ENCODE measurements around the gene PRR33. TPM values are rescaled to one million over a fixed set of nuclear protein-coding genes. Genes with fewer than 3 reads are reported as not detected.

The PRR33 gene
- total and polyA plus RNA-seq, 4 donors: not detected

GRCh38 chr11:1845561-1846452, 45.9 kb downstream of the PRR33 start:
- no peak for DNase-seq (ENCODE audit: low spot score)
- no peaks in the 10 kb centered on the region for H3K36me3 ChIP-seq (ENCODE audit: control insufficient read depth in 4 of 4, insufficient read depth in 3 of 4, low read depth in 1 of 4, low read length in 3 of 4)
- TF ChIP-seq HNF4G (IDR thresholded peaks at IDR 0.05) (no peak), YY1 (IDR thresholded peaks at IDR 0.05) (no peak), HNF4A (conservative IDR thresholded peaks at IDR 0.05) (no peak), REST (IDR thresholded peaks at IDR 0.05) (no peak), NR2F2 (IDR thresholded peaks at IDR 0.05) (no peak), TAF1 (conservative IDR thresholded peaks at IDR 0.05) (no peak), SP1 (IDR thresholded peaks at IDR 0.05) (no peak), JUND (IDR thresholded peaks at IDR 0.05) (no peak), RAD21 (IDR thresholded peaks at IDR 0.05) (no peak), RXRA (IDR thresholded peaks at IDR 0.05) (no peak), MAX (IDR thresholded peaks at IDR 0.05) (no peak), FOXA2 (IDR thresholded peaks at IDR 0.05) (no peak), ATF3 (IDR thresholded peaks at IDR 0.05) (no peak)
- H3K9me3 ChIP-seq (ENCODE audit: control insufficient read depth in 4 of 4, low read length in 3 of 4): no peaks in the 10 kb centered on the region
- WGBS: 82% methylated on average over 21 of the region's 21 CpGs
- H3K27ac ChIP-seq (ENCODE audit: low read depth in 1 of 2, low read length in 2 of 2): no peak overlapping the region
- H3K9ac ChIP-seq (ENCODE audit: low read depth in 1 of 2, low read length in 2 of 2): no peak overlapping the region
- no peak overlapping the region for H3K4me3 ChIP-seq (ENCODE audit: low read depth in 1 of 3, low read length in 3 of 3)
- peaks cover 0 to 4% (median 3%) of the 10 kb centered on the region in 4 donors for H3K4me1 ChIP-seq (ENCODE audit: control insufficient read depth in 4 of 4, insufficient read depth in 4 of 4, low read length in 3 of 4)
- H3K27me3 ChIP-seq (ENCODE audit: control insufficient read depth in 4 of 4, insufficient read depth in 4 of 4, low read length in 3 of 4): no peaks in the 10 kb centered on the region

- TF ChIP-seq CTCF (IDR thresholded peaks at IDR 0.05; ENCODE audit: low read depth, low read length, missing input control): no peak
- TF ChIP-seq SP1 (IDR thresholded peaks at IDR 0.05): no peak
- no peak for TF ChIP-seq JUND (IDR thresholded peaks at IDR 0.05)
- TF ChIP-seq RXRA (IDR thresholded peaks at IDR 0.05): no peak
- no peak for TF ChIP-seq HNF4A (conservative IDR thresholded peaks at IDR 0.05)
- no peak for TF ChIP-seq TAF1 (conservative IDR thresholded peaks at IDR 0.05)
- no peak for TF ChIP-seq GABPA (IDR thresholded peaks at IDR 0.05 in 1 of 2, conservative IDR thresholded peaks at IDR 0.05 in 1 of 2)
- TF ChIP-seq EGR1 (IDR thresholded peaks at IDR 0.05; ENCODE audit: low read depth in 2 of 2): no peak
- Histone ChIP-seq H3K9ac (ENCODE audit: low read depth in 1 of 2, low read length in 2 of 2) (no peak overlapping the region), H3K27ac (ENCODE audit: low read depth in 1 of 2, low read length in 2 of 2) (peak overlapping the region; percentile 44 to 50), H3K27me3 (ENCODE audit: control insufficient read depth in 4 of 4, insufficient read depth in 4 of 4, low read length in 3 of 4) (no peaks in the 10 kb centered on the region), H3K4me1 (ENCODE audit: control insufficient read depth in 4 of 4, insufficient read depth in 4 of 4, low read length in 3 of 4) (peaks cover 0 to 6% (median 3%) of the 10 kb centered on the region in 4 donors), H3K9me3 (ENCODE audit: control insufficient read depth in 4 of 4, low read length in 3 of 4) (no peaks in the 10 kb centered on the region), H3K4me3 (ENCODE audit: low read depth in 1 of 3, low read length in 3 of 3) (no peak overlapping the region), H3K36me3 (ENCODE audit: control insufficient read depth in 4 of 4, insufficient read depth in 3 of 4, low read depth in 1 of 4, low read length in 3 of 4) (no peaks in the 10 kb centered on the region)
- no peak for DNase-seq (ENCODE audit: low spot score)
- 84% methylated on average over 1 of the region's 1 CpG for WGBS
Measured at GRCh38 chr11:1845095-1845429, 46.6 kb downstream of the PRR33 start.
